SK-N-SH (cell line): ENCODE results near the gene GABRR2.

Experiments
- ELF1 ChIP-seq: IDR thresholded peaks from 2 replicates; pipeline ENCODE4 v1.4.0; 2012
- EP300 ChIP-seq, 2 experiments: IDR thresholded peaks; 2 replicates each; pipeline versions ENCODE4 v1.4.0 to v1.6.1; 2012; ENCODE audit warnings: borderline replicate concordance in 1 of 2, low read depth in 1 of 2, low read length in 1 of 2
- FOSL2 ChIP-seq: IDR thresholded peaks from 2 replicates; pipeline ENCODE4 v1.4.0; 2012; ENCODE audit warnings: low read depth, mild to moderate bottlenecking, moderate library complexity, borderline replicate concordance
- GATA2 ChIP-seq: sonication (generic); formaldehyde crosslinking; IDR thresholded peaks from 2 replicates; pipeline ENCODE4 v1.5.0; 2020; ENCODE audit warnings: mild to moderate bottlenecking, missing genetic modification reagents
- POLR2AphosphoS5 ChIP-seq: IDR thresholded peaks from 2 replicates; pipeline ENCODE4 v1.6.1; 2012; ENCODE audit warnings: low read depth, low read length
- RFX5 ChIP-seq: IDR thresholded peaks from 2 replicates; pipeline ENCODE4 v1.6.1; 2012; ENCODE audit warnings: mild to moderate bottlenecking, improper control_type of control experiment, low read length
- YY1 ChIP-seq: IDR thresholded peaks from 2 replicates; pipeline ENCODE4 v1.4.0; 2012; ENCODE audit warnings: low read depth, mild to moderate bottlenecking
- TF ChIP-seq, protein P1 (sequence below): fragments of 200-600 bp; sonication (generic); IDR thresholded peaks from 2 replicates; pipeline ENCODE4 v1.6.1; 2017; ENCODE audit warnings: antibody characterized with exemption, mild to moderate bottlenecking, moderate library complexity
- TF ChIP-seq, protein P2 (sequence below): IDR thresholded peaks from 2 replicates; pipeline ENCODE4 v1.4.0; 2012; ENCODE audit warnings: low read depth, borderline replicate concordance

DNA sequence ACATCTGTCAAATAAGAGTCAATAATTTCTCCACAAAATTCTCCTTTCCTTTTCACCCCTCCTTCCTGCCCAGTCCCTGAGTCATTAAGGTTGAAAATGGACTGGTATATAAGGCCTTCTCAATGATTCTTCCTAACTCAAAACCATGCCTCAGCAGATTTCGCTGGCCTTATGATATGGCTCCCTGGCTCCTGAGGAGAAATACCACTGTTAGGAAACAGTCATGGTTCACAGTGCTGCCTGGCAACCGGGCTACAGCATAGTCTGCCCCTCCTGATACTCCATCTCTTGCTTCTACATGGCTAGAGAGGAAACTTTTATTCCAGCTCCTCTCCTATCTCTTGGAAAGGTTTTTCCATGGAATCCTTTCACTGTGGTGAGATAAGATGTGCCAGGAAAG, 32.7 kb upstream of the GABRR2 start:
- TF ChIP-seq, protein P1, sequence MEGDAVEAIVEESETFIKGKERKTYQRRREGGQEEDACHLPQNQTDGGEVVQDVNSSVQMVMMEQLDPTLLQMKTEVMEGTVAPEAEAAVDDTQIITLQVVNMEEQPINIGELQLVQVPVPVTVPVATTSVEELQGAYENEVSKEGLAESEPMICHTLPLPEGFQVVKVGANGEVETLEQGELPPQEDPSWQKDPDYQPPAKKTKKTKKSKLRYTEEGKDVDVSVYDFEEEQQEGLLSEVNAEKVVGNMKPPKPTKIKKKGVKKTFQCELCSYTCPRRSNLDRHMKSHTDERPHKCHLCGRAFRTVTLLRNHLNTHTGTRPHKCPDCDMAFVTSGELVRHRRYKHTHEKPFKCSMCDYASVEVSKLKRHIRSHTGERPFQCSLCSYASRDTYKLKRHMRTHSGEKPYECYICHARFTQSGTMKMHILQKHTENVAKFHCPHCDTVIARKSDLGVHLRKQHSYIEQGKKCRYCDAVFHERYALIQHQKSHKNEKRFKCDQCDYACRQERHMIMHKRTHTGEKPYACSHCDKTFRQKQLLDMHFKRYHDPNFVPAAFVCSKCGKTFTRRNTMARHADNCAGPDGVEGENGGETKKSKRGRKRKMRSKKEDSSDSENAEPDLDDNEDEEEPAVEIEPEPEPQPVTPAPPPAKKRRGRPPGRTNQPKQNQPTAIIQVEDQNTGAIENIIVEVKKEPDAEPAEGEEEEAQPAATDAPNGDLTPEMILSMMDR, result no peak
- TF ChIP-seq POLR2AphosphoS5, result no peak
- TF ChIP-seq GATA2 (CRISPR knock-in tag), result no peak
- no peak for TF ChIP-seq FOSL2
- no peak for TF ChIP-seq YY1
- TF ChIP-seq RFX5, result no peak
- TF ChIP-seq, protein P2, sequence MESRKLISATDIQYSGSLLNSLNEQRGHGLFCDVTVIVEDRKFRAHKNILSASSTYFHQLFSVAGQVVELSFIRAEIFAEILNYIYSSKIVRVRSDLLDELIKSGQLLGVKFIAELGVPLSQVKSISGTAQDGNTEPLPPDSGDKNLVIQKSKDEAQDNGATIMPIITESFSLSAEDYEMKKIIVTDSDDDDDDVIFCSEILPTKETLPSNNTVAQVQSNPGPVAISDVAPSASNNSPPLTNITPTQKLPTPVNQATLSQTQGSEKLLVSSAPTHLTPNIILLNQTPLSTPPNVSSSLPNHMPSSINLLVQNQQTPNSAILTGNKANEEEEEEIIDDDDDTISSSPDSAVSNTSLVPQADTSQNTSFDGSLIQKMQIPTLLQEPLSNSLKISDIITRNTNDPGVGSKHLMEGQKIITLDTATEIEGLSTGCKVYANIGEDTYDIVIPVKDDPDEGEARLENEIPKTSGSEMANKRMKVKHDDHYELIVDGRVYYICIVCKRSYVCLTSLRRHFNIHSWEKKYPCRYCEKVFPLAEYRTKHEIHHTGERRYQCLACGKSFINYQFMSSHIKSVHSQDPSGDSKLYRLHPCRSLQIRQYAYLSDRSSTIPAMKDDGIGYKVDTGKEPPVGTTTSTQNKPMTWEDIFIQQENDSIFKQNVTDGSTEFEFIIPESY, result no peak
- no peak for TF ChIP-seq ELF1
- TF ChIP-seq EP300 (IDR thresholded peaks at IDR 0.05; ENCODE audit: borderline replicate concordance in 1 of 2, low read depth in 1 of 2, low read length in 1 of 2), result no peak
